ENCODE data around the gene HOTAIR.
A peak's percentile ranks its signal among the peaks of the same experiment; 100 is the strongest.

Gene HOTAIR

GRCh38 chr12:53998900-53999236 is 24.1 kb upstream of the HOTAIR start:
- DNase-seq, result no peak
- Mint-ChIP-seq H3K27ac (no peak overlapping the region), H3K27me3 (peaks cover 83 to 97% of the 10 kb centered on the region in 2 donors), H3K36me3 (peaks cover 3 to 4% of the 10 kb centered on the region in 2 donors), H3K4me1 (peaks cover 37 to 58% of the 10 kb centered on the region in 2 donors), H3K9me3 (peaks cover 1 to 2% of the 10 kb centered on the region in 2 donors), H3K4me3 (no peak overlapping the region)
- ATAC-seq (replicated peaks), result no peak

- Mint-ChIP-seq H3K4me1 (peaks cover 34 to 64% of the 10 kb centered on the region in 2 donors), H3K27me3 (peaks cover 83 to 97% of the 10 kb centered on the region in 2 donors), H3K27ac (peak overlapping the region; percentile 33), H3K4me3 (peak overlapping the region in 1 of 2 donors; percentile 11), H3K9me3 (peaks cover 1 to 3% of the 10 kb centered on the region in 2 donors), H3K36me3 (peaks cover 4 to 5% of the 10 kb centered on the region in 2 donors)
- ATAC-seq (replicated peaks) (no peak), DNase-seq (no peak)
Observed at GRCh38 chr12:53998110-53998899, 23.6 kb upstream of the HOTAIR start.

- ATAC-seq (replicated peaks) (peak in 1 of 2 donors; percentile 18), DNase-seq (no peak)
- Mint-ChIP-seq H3K27me3 (peaks cover 78 to 95% of the 10 kb centered on the region in 2 donors), H3K4me1 (peaks cover 33 to 65% of the 10 kb centered on the region in 2 donors), H3K9me3 (peaks cover 1 to 3% of the 10 kb centered on the region in 2 donors), H3K4me3 (no peak overlapping the region), H3K36me3 (peaks cover 4 to 5% of the 10 kb centered on the region in 2 donors), H3K27ac (peak overlapping the region; percentile 2)
Observed at GRCh38 chr12:53997204-53998109, 22.7 kb upstream of the HOTAIR start.

- ATAC-seq (replicated peaks), result no peak
Observed at GRCh38 chr12:53996240-53997203, 21.8 kb upstream of the HOTAIR start.

GRCh38 chr12:53995378-53996239 is 20.9 kb upstream of the HOTAIR start:
- H3K27me3 Mint-ChIP-seq, result peaks cover 75 to 95% of the 10 kb centered on the region in 2 donors
- DNase-seq (no peak), ATAC-seq (replicated peaks) (no peak)
- H3K4me1 Mint-ChIP-seq, result peaks cover 32 to 62% of the 10 kb centered on the region in 2 donors
- peaks cover 4 to 5% of the 10 kb centered on the region in 2 donors for H3K36me3 Mint-ChIP-seq
- H3K4me3 Mint-ChIP-seq, result peak overlapping the region; percentile 85 to 94
- H3K27ac Mint-ChIP-seq, result peak overlapping the region; percentile 33
- peaks cover 1 to 3% of the 10 kb centered on the region in 2 donors for H3K9me3 Mint-ChIP-seq

More at GRCh38 chr12:53996240-53997203, 21.8 kb upstream of the HOTAIR start:
- no peak for DNase-seq
- H3K9me3 Mint-ChIP-seq, result peaks cover 1 to 3% of the 10 kb centered on the region in 2 donors
- peaks cover 32 to 65% of the 10 kb centered on the region in 2 donors for H3K4me1 Mint-ChIP-seq
- H3K36me3 Mint-ChIP-seq, result peaks cover 4 to 5% of the 10 kb centered on the region in 2 donors
- peak overlapping the region; percentile 85 to 94 for H3K4me3 Mint-ChIP-seq
- H3K27me3 Mint-ChIP-seq, result peaks cover 78 to 95% of the 10 kb centered on the region in 2 donors
- peak overlapping the region; percentile 51 for H3K27ac Mint-ChIP-seq

GRCh38 chr12:53995002-53995377 is 20.2 kb upstream of the HOTAIR start:
- DNase-seq (no peak), ATAC-seq (replicated peaks) (no peak)
- Mint-ChIP-seq H3K9me3 (peaks cover 1 to 3% of the 10 kb centered on the region in 2 donors), H3K27me3 (peaks cover 81 to 95% of the 10 kb centered on the region in 2 donors), H3K4me3 (peak overlapping the region; percentile 85 to 94), H3K36me3 (peaks cover 4 to 5% of the 10 kb centered on the region in 2 donors), H3K4me1 (peaks cover 37 to 62% of the 10 kb centered on the region in 2 donors), H3K27ac (peak overlapping the region; percentile 51)

- peaks cover 35 to 66% of the 10 kb centered on the region in 2 donors for H3K4me1 Mint-ChIP-seq
- peak overlapping the region; percentile 85 to 94 for H3K4me3 Mint-ChIP-seq
- peaks cover 83 to 95% of the 10 kb centered on the region in 2 donors for H3K27me3 Mint-ChIP-seq
- H3K9me3 Mint-ChIP-seq, result peaks cover 1 to 3% of the 10 kb centered on the region in 2 donors
- ATAC-seq (replicated peaks) (no peak), DNase-seq (no peak)
- H3K27ac Mint-ChIP-seq, result peak overlapping the region; percentile 91
- peaks cover 4 to 5% of the 10 kb centered on the region in 2 donors for H3K36me3 Mint-ChIP-seq
Observed at GRCh38 chr12:53994264-53995001, 19.7 kb upstream of the HOTAIR start.

GRCh38 chr12:53994009-53994263 is 19.2 kb upstream of the HOTAIR start:
- Mint-ChIP-seq H3K27ac (peak overlapping the region; percentile 91), H3K9me3 (peaks cover 1 to 3% of the 10 kb centered on the region in 2 donors), H3K4me3 (peak overlapping the region; percentile 61 to 65), H3K36me3 (peaks cover 4 to 5% of the 10 kb centered on the region in 2 donors), H3K4me1 (peaks cover 39 to 71% of the 10 kb centered on the region in 2 donors), H3K27me3 (peaks cover 85 to 98% of the 10 kb centered on the region in 2 donors)
- no peak for DNase-seq
- no peak for ATAC-seq (replicated peaks)

GRCh38 chr12:53993162-53994008 is 18.6 kb upstream of the HOTAIR start:
- Mint-ChIP-seq H3K9me3 (peaks cover 1 to 3% of the 10 kb centered on the region in 2 donors), H3K27me3 (peaks cover 83 to 98% of the 10 kb centered on the region in 2 donors), H3K27ac (peak overlapping the region; percentile 91), H3K4me1 (peaks cover 40 to 70% of the 10 kb centered on the region in 2 donors), H3K36me3 (peaks cover 4 to 5% of the 10 kb centered on the region in 2 donors), H3K4me3 (peak overlapping the region; percentile 61 to 65)
- ATAC-seq (replicated peaks) (no peak), DNase-seq (no peak)

GRCh38 chr12:53992377-53992889 is 17.7 kb upstream of the HOTAIR start:
- H3K27ac Mint-ChIP-seq, result peak overlapping the region; percentile 60
- DNase-seq (no peak), ATAC-seq (replicated peaks) (no peak)
- H3K27me3 Mint-ChIP-seq, result peaks cover 82 to 98% of the 10 kb centered on the region in 2 donors
- no peak overlapping the region for H3K4me3 Mint-ChIP-seq
- H3K36me3 Mint-ChIP-seq, result peaks cover 4 to 5% of the 10 kb centered on the region in 2 donors
- peaks cover 1 to 3% of the 10 kb centered on the region in 2 donors for H3K9me3 Mint-ChIP-seq
- H3K4me1 Mint-ChIP-seq, result peaks cover 38 to 66% of the 10 kb centered on the region in 2 donors

- Mint-ChIP-seq H3K9me3 (peaks cover 1 to 3% of the 10 kb centered on the region in 2 donors), H3K36me3 (peaks cover 4 to 5% of the 10 kb centered on the region in 2 donors), H3K27ac (peak overlapping the region; percentile 32), H3K27me3 (peaks cover 86 to 98% of the 10 kb centered on the region in 2 donors), H3K4me3 (no peak overlapping the region), H3K4me1 (peaks cover 34 to 58% of the 10 kb centered on the region in 2 donors)
- no peak for DNase-seq
- ATAC-seq (replicated peaks), result no peak
Observed at GRCh38 chr12:53991077-53991460, 16.3 kb upstream of the HOTAIR start.

Measured in stimulated activated naive B cell treated with anti-CD40 and anti-IgM and Interleukin-4, amounts not matched to agents 10 μg/mL and 1 μg/mL and 100 μg/mL, for 72 hours (primary cell).